GM12801 (cell line): Measurements from ENCODE around the gene ALKBH6.

Experiments used
- CTCF ChIP-seq: IDR thresholded peaks from one replicate; pipeline ENCODE4 v1.5.1; 2011; ENCODE audit warnings: control low read depth; ENCODE audit not compliant: insufficient read length; ENCODE audit errors: extremely low read depth

Gene ALKBH6

GRCh38 chr19:35973487-35973886 is 40.5 kb downstream of the ALKBH6 start:
- TF ChIP-seq CTCF: no peak

- TF ChIP-seq CTCF: no peak
These were observed 47.2 kb downstream of the ALKBH6 start for GRCh38 chr19:35966771-35967170.

- no peak for TF ChIP-seq CTCF
These were observed 50.5 kb downstream of the ALKBH6 start for GRCh38 chr19:35963514-35963913.

GRCh38 chr19:35960432-35960972 is 53.5 kb downstream of the ALKBH6 start:
- TF ChIP-seq CTCF: no peak

GRCh38 chr19:35959968-35960320 is 54.1 kb downstream of the ALKBH6 start:
- no peak for TF ChIP-seq CTCF
